K562 (cell line): ENCODE measurements around the gene TLE6. TPM values are rescaled to one million over a fixed set of nuclear protein-coding genes. Genes with fewer than 3 reads are reported as not detected.

Source experiments
- ATAC-seq: fragments of 200-7000 bp; cut with Tn5 transposase; 3 replicates; pipeline ENCODE4 v1.9.1; 2020; ENCODE audit warnings: moderate library complexity
- BruUV-seq: library from RNA; stranded (reverse); fragments of 400-500 nt; replicated peaks from 2 replicates; lab custom pipeline; 2021; lab: Mats Ljungman, UMichigan
- CTCF ChIA-PET: fragments of 300-600 bp; formaldehyde crosslinking; extraction: SDS; loops from one replicate; lab custom pipeline; 2021; ENCODE audit warnings: low intra/inter-chr PET ratio; lab: Yijun Ruan, JAX
- POLR2A ChIA-PET: fragments of 300-600, 350-650 bp; sonication (Branson Sonifier 250); formaldehyde crosslinking; extraction: SDS; loops from one replicate; lab custom pipeline; 2021; ENCODE audit warnings: antibody characterized with exemption, inconsistent platforms; lab: Yijun Ruan, JAX
- DNase-seq, 4 experiments: peaks; one replicate each; pipeline versions ENCODE4 v3.0.0 to v3.0.0-alpha.2; 2011 to 2018; ENCODE audit warnings: low spot score in 3 of 4, mixed read lengths in 3 of 4; ENCODE audit errors: extremely low read depth in 1 of 4
- FAIRE-seq: peaks from 2 replicates; lab custom pipeline; 2011; peaks lifted over from hg19 to GRCh38; lab: Jason Lieb, UNC
- H2AFZ ChIP-seq: 2 replicates; pipeline ENCODE4 v1.6.0; 2011; ENCODE audit warnings: low read depth, low read length, control low read depth, inconsistent platforms
- H3K27ac ChIP-seq: fragments of 200-600 bp; 3 replicates; pipeline ENCODE4 v1.8.0; 2011; ENCODE audit warnings: low read depth, mild to moderate bottlenecking, control low read depth, inconsistent platforms, low read length, moderate library complexity, mixed read lengths; ENCODE audit errors: extremely low read depth
- H3K27me3 ChIP-seq, 2 experiments: fragments of 300-600 bp in 1 of 2; 2 replicates in 1 of 2; 3 replicates in 1 of 2; pipeline versions ENCODE4 v1.6.0 to v1.8.0; 2011; ENCODE audit warnings: inconsistent platforms in 2 of 2, low read length in 2 of 2, mild to moderate bottlenecking in 1 of 2, mixed read lengths in 1 of 2, moderate library complexity in 1 of 2; ENCODE audit not compliant: control insufficient read depth in 2 of 2, insufficient read depth in 2 of 2
- H3K36me3 ChIP-seq: fragments of 300-600 bp; 3 replicates; pipeline ENCODE4 v1.8.0; 2011; ENCODE audit warnings: mild to moderate bottlenecking, low read length, inconsistent platforms; ENCODE audit not compliant: control insufficient read depth, insufficient read depth
- H3K4me1 ChIP-seq, 2 experiments: fragments of 200-600 bp in 1 of 2; replicated peaks in 1 of 2; 2 replicates in 1 of 2; 3 replicates in 1 of 2; pipeline versions ENCODE4 v1.5.1 to v1.8.0; 2011; ENCODE audit warnings: inconsistent platforms in 2 of 2, low read length in 2 of 2, mild to moderate bottlenecking in 1 of 2, mixed read lengths in 1 of 2, moderate library complexity in 1 of 2; ENCODE audit not compliant: control insufficient read depth in 2 of 2, insufficient read depth in 2 of 2
- H3K4me2 ChIP-seq: 2 replicates; pipeline ENCODE4 v1.6.1; 2011; ENCODE audit warnings: low read length, control low read depth, inconsistent platforms, mixed read lengths; ENCODE audit not compliant: insufficient read depth
- H3K4me3 ChIP-seq: fragments of 200-600 bp; sonication (generic), shearing (Covaris generic); 2 replicates; pipeline ENCODE4 v1.5.1; 2016; ENCODE audit warnings: control low read depth, inconsistent platforms
- H3K79me2 ChIP-seq: fragments of 200-600 bp; 3 replicates; pipeline ENCODE4 v1.8.0; 2011; ENCODE audit warnings: low read length, inconsistent platforms; ENCODE audit not compliant: control insufficient read depth, insufficient read depth
- H3K9ac ChIP-seq, 2 experiments: 2 replicates each; pipeline versions ENCODE4 v1.6.0 to v1.6.1; 2011; ENCODE audit warnings: low read depth in 2 of 2, low read length in 2 of 2, control low read depth in 1 of 2, inconsistent platforms in 1 of 2, mild to moderate bottlenecking in 1 of 2, mixed read lengths in 1 of 2; ENCODE audit not compliant: insufficient read depth in 1 of 2
- H3K9me1 ChIP-seq: one replicate; pipeline ENCODE4 v1.6.0; 2011; ENCODE audit warnings: inconsistent platforms, mild to moderate bottlenecking, low read length, moderate library complexity; ENCODE audit not compliant: control insufficient read depth, insufficient read depth
- H3K9me3 ChIP-seq: replicated peaks from 2 replicates; pipeline ENCODE4 v1.5.1; 2011; ENCODE audit warnings: low read depth, low read length, inconsistent platforms; ENCODE audit not compliant: control insufficient read depth, insufficient read depth
- H4K20me1 ChIP-seq: replicated peaks from 2 replicates; pipeline ENCODE4 v1.6.1; 2011; ENCODE audit warnings: low read length, inconsistent platforms, mixed read lengths; ENCODE audit not compliant: control insufficient read depth, insufficient read depth
- BACH1 ChIP-seq: fragments of 200-800 bp; sonication (Bioruptor generic); IDR thresholded peaks from 2 replicates; pipeline ENCODE4 v1.6.1; 2016; ENCODE audit warnings: missing genetic modification characterization, missing compliant biosample characterization
- DPF2 ChIP-seq: fragments of 450-650 bp; IDR thresholded peaks from 2 replicates; pipeline ENCODE4 v1.6.1; 2016
- JUND ChIP-seq, 2 experiments: IDR thresholded peaks; 2 replicates in 1 of 2; 3 replicates in 1 of 2; pipeline ENCODE4 v1.6.1; 2011; ENCODE audit warnings: borderline replicate concordance in 2 of 2, low read depth in 2 of 2, low read length in 2 of 2, improper control_type of control experiment in 1 of 2, missing biosample characterization in 1 of 2, missing genetic modification characterization in 1 of 2, missing genetic modification reagents in 1 of 2
- MCM3 ChIP-seq: fragments of 450-650 bp; IDR thresholded peaks from 2 replicates; pipeline ENCODE4 v1.6.1; 2016
- MED1 ChIP-seq: sonication (generic); formaldehyde crosslinking; IDR thresholded peaks from 2 replicates; pipeline ENCODE4 v1.8.1; 2023; ENCODE audit warnings: missing genetic modification reagents, borderline replicate concordance
- PHF20 ChIP-seq: fragments of 450-650 bp; IDR thresholded peaks from 2 replicates; pipeline ENCODE4 v1.6.1; 2018; ENCODE audit not compliant: partially characterized antibody
- ZNF133 ChIP-seq: fragments of 250-450 bp; sonication (Bioruptor Pico); IDR thresholded peaks from 2 replicates; pipeline ENCODE4 v1.4.0; 2020; ENCODE audit warnings: mild to moderate bottlenecking
- ZNF197 ChIP-seq: fragments of 200-800 bp; sonication (Bioruptor generic); IDR thresholded peaks from 2 replicates; pipeline ENCODE4 v1.6.1; 2016; ENCODE audit warnings: low read depth, missing genetic modification characterization, missing compliant biosample characterization
- WGBS: fragments of 100-300 bp; shearing (Covaris generic); methylation state at CpG from one replicate; pipeline ENCODE4 v1.1.6; 2016; ENCODE audit warnings: low coverage, mixed read lengths; ENCODE audit not compliant: insufficient coverage; ENCODE audit errors: missing lambda C conversion rate; 5-methylcytosine and 5-hydroxymethylcytosine counted together
- in situ Hi-C: fragments of 300-500 bp; cut with MboI; formaldehyde crosslinking; loops from 4 replicates; pipeline ENCODE4 v1.15.0; 2018; ENCODE audit warnings: inconsistent platforms, mixed read lengths
- intact Hi-C: fragments of 100-400 bp; cut with micrococcal nuclease; formaldehyde crosslinking; loops from 2 replicates; pipeline ENCODE4 v1.14.2; 2022
- polyA plus RNA-seq, 8 experiments: library from polyadenylated mRNA; depleted of rRNA in 4 of 8; stranded (reverse) in 5 of 8; unstranded in 3 of 8; fragments of >200 nt; fragmentation: Nextera tagmentation in 2 of 8; fragmentation: Illumina TruSeq in 1 of 8; extraction: Ambion mirVana in 2 of 8; extraction: Trizol in 1 of 8; gene quantifications; 2 replicates each; pipeline versions ENCODE4 v1.2.1 to v1.2.3, GENCODE V29; 2011 to 2014; ENCODE audit warnings: inconsistent platforms in 1 of 8, missing spikeins in 1 of 8
- total RNA-seq, 7 experiments: library from RNA; depleted of rRNA in 6 of 7; stranded (reverse); fragments of >200 nt in 6 of 7; fragmentation: Illumina TruSeq in 2 of 7; extraction: Trizol in 2 of 7; gene quantifications; 2 replicates each; pipeline versions ENCODE4 v1.2.1 to v1.2.3, GENCODE V29; 2011 to 2021; ENCODE audit warnings: low replicate concordance in 1 of 7
- TF ChIP-seq, protein P1 (sequence below): fragments of 250-450 bp; sonication (Bioruptor Pico); IDR thresholded peaks from 2 replicates; pipeline ENCODE4 v1.8.0; 2021; ENCODE audit warnings: moderate library complexity, mild to moderate bottlenecking, inconsistent platforms
- TF ChIP-seq, protein P2 (sequence below): sonication (generic); formaldehyde crosslinking; IDR thresholded peaks from 2 replicates; pipeline ENCODE4 v1.8.1; 2023; ENCODE audit warnings: mild to moderate bottlenecking, missing genetic modification reagents

TLE6 gene
- total and polyA plus RNA-seq, 9 of the 15 experiments (the other 6 are each of a cell fraction or from before 2014, with no cell fraction given) = 1.1 to 6.1 (median 2.5) TPM

DNA sequence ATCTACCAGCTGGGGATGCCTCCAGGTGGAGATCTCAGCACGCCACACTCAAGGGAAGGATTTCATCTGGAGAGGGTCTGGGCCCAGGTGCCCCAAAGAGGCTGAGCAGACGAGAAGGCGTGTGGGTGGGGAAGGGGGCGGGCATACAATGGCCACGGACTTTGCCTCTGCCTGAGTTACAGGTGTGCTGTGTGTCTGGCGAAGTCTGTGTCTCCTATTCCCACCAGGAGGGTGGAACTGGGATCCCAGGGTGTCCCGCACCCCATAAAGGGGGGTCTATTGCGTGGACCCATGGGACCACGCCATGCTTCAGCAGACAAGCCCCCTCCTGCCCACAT lies 48.2 kb downstream of the TLE6 start:
- ATAC-seq (no peak), DNase-seq (no peak), FAIRE-seq (no peak)
- intact Hi-C loops (no loop called here), in situ Hi-C loops (no loop called here)
- no TSS peak for BruUV-seq
- Histone ChIP-seq H3K36me3 (no peaks in the 10 kb centered on the region), H3K79me2 (no peaks in the 10 kb centered on the region), H3K4me2 (no peak overlapping the region), H3K9me1 (no peaks in the 10 kb centered on the region), H4K20me1 (no peaks in the 10 kb centered on the region), H3K27me3 (no peaks in the 10 kb centered on the region), H3K4me3 (no peak overlapping the region), H3K9me3 (no peaks in the 10 kb centered on the region), H3K4me1 (peaks cover 20 to 40% of the 10 kb centered on the region in 2 experiments), H2AFZ (no peak overlapping the region), H3K27ac (no peak overlapping the region), H3K9ac (peak overlapping the region in 1 of 2 experiments; percentile 72; a peak in 1 of 4 replicates)
- ChIA-PET POLR2A (interaction anchor here (0.6 to 2.5 kb wide), 3 partner anchors 10 to 29 kb away, joined by 3 to 12 read pairs (median 5); no protein-coding TSS in a partner anchor), CTCF (no interaction called here)
- TF ChIP-seq DPF2 (no peak), ZNF133 (CRISPR knock-in tag) (no peak), JUND (IDR thresholded peaks at IDR 0.05; ENCODE audit: borderline replicate concordance, low read depth, low read length) (no peak), JUND (tag; IDR thresholded peaks at IDR 0.05; ENCODE audit: borderline replicate concordance, low read depth, low read length) (no peak), MCM3 (no peak), BACH1 (tag) (no peak), PHF20 (no peak), MED1 (CRISPR knock-in tag) (no peak), ZNF197 (CRISPR knock-in tag) (no peak)
- TF ChIP-seq, protein P1, sequence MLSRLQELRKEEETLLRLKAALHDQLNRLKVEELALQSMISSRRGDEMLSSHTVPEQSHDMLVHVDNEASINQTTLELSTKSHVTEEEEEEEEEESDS (CRISPR knock-in tag) = no peak
- TF ChIP-seq, protein P2, sequence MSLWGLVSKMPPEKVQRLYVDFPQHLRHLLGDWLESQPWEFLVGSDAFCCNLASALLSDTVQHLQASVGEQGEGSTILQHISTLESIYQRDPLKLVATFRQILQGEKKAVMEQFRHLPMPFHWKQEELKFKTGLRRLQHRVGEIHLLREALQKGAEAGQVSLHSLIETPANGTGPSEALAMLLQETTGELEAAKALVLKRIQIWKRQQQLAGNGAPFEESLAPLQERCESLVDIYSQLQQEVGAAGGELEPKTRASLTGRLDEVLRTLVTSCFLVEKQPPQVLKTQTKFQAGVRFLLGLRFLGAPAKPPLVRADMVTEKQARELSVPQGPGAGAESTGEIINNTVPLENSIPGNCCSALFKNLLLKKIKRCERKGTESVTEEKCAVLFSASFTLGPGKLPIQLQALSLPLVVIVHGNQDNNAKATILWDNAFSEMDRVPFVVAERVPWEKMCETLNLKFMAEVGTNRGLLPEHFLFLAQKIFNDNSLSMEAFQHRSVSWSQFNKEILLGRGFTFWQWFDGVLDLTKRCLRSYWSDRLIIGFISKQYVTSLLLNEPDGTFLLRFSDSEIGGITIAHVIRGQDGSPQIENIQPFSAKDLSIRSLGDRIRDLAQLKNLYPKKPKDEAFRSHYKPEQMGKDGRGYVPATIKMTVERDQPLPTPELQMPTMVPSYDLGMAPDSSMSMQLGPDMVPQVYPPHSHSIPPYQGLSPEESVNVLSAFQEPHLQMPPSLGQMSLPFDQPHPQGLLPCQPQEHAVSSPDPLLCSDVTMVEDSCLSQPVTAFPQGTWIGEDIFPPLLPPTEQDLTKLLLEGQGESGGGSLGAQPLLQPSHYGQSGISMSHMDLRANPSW (CRISPR knock-in tag) = no peak
- WGBS = 48% methylated on average over 5 of the region's 9 CpGs
